GM18520 (cell line): Measurements from ENCODE around the gene XPR1.

Source experiments
- ATAC-seq: cut with Tn5 transposase; IDR thresholded peaks from one replicate; pipeline ENCODE4 v1.9.1; 2021; ENCODE audit not compliant: unreplicated experiment

The XPR1 gene

DNA sequence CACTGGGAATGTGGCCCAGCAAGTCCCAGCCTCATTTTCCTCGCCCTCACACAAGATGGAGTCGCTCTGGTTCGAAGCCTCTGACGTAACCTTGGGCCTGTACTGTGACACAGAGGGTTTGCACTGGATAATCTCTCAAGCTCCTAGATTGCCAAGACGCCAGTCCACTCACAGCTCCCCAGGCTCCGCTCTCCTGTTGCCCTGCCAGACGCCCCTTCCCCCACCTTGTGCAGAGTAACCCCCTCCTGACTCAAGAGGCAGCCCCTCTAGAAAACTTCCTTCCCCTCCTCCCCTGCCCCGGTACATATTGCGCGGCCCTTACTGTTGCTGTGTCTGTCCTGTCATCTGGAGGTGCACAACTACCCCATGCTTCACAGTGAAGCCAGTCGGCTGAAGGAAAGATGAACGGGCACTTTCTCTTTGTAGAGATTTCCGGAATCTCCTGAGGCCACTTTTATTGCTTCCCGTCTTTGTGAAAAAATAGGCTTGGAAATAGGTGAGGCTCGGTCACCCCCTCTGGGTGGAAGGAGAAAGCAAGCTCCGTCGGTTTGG is 279.9 kb downstream of the XPR1 start:
- no peak for ATAC-seq

DNA sequence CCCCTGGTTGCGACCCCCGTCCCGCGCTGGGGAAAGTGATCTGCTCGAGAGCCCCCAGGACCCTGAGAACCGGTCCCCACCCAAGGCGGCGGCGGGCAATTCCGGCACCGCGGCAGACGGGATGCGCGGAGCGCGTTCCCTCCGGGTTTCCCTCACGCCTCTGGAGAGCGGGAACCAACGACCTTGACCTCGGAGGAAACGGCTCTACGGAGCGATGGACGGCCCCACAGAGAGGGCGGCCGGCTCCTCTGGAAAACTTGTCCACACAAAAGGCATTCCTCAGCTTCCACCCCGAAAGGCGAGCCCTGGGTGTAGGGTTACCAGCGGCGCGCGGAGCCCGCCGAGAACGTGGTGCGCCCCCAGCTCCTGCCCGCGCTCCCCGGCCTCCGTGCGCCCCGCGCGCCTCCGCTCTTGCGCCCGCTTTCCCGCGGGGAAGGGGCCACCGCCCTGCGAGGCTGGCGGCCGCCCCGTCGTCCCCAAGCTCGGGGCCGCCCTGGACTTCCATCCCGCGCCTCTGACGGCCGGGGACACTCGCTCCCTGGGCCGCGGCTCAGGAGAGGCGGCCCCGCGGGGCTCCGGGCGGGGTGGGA is 280.5 kb downstream of the XPR1 start:
- ATAC-seq: no peak

DNA sequence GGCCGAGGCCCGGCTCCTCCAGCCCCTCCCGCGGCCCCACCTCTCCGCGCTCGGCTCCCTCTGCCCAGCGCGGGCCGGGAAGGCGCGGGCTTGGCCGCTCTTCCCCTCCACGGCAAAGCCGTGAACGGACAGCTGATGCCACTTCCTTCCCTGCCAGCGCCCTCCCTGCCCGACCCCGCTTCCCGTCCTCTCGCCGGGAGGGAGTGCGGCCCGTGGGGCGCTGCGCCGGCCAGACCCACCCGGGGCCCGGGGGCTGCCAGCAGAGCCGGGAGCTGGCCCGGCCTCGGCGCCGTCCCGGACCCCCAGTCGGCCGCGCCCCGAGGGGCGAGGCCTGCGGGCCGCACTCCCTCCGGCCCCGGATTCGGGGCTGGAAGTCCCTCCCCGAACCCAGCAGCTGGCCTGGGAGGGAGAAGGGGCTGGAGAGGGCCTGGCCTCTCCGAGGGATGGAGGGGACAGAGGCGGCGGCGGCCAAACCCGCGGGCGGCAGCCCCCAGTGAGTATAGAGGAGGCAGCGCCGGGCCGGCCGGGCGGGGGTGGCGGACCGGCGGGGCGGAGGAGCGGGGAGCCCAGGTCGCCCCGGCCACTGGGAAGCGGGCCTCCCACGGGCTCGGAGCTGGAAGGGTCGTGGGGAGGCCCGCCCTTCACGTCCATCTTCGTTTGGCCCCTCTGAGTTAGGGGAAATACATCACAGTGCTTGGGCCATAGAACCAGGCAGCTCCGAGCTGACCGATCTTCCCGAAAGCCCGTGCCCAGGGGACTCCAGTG is 281.2 kb downstream of the XPR1 start, which contains the start of gene KIAA1614:
TSS of gene KIAA1614 (plus strand) at position 97 of the 765 bp plus-strand sequence. CDS start at position 444, 347 bp downstream.
- ATAC-seq: no peak

DNA sequence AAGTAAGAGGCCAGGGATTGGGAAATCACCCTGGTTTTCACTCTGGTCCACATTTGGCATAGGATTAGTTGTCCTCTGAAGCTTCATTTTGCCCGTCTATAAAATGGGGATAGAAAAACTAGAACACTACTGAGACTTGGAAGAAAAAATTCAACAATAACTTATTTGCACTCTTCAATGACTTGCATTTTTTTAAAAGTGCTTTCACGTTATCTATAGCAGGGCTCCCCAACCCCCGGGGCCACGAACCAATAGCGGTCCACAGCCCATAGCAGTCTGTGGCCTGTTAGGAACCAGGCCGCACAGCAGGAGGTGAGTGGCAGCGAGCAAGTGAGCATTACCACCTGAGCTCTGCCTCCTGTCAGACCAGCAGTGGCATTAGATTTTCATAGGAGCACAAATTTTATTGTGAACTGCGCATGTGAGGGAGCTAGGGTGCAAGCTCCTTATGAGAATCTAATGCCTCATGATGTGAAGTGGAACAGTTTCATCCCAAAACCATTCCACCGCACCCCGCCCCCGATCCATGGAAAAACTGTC is 283.7 kb downstream of the XPR1 start:
- ATAC-seq: no peak

DNA sequence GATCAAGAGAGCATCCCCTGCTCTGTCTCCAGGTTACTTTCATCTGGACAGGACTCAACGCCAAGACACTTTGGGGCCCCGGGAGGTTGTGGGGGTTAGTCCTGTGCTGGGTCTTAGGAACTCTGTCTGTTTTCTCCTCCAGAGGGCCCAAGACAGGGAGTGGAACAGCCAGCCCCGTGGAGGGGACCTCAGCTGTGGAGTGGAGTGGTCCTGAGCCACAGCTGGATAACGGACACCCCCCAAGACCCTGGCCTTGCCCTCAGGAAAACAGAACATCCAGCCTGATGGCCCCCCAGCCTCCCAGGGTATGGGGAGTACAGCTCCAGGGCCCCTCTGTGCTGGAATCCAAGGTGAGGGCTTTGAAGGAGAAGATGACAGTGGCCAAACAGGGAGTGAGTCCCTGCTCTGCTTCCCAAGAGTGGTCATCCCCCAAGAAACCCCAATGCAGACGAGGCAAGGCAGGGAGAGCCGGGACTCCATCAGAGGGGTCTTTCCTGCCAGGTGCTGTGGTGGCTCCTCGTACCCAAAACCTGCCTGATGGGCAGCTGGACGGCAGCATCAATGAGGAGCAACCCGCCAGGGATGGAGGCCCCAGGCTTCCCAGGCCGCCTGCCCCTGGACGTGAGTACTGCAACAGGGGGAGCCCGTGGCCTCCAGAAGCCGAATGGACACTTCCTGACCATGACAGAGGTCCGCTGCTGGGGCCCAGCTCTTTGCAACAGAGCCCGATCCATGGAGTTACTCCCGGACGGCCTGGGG is 284.4 kb downstream of the XPR1 start:
- ATAC-seq: no peak

DNA sequence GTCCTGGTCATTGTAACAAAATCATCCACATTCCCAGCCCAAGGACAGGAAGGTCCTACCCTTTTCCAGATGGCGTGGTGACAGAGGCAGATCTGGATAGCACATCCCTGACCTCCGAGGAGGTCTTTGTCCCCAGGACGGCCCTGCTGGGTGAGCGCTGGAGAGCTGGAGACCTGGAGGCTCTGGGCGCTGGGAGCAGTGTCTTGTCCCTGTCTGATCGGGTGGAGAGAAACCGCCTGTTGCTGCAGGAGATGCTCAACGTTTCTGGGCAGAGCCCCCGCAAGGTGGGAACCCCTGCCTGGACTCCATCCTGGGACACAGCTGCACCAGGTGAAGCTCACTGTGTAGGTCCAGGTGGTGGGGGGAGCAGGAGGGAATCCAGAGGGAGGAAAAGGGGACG is 284.9 kb downstream of the XPR1 start:
- no peak for ATAC-seq

DNA sequence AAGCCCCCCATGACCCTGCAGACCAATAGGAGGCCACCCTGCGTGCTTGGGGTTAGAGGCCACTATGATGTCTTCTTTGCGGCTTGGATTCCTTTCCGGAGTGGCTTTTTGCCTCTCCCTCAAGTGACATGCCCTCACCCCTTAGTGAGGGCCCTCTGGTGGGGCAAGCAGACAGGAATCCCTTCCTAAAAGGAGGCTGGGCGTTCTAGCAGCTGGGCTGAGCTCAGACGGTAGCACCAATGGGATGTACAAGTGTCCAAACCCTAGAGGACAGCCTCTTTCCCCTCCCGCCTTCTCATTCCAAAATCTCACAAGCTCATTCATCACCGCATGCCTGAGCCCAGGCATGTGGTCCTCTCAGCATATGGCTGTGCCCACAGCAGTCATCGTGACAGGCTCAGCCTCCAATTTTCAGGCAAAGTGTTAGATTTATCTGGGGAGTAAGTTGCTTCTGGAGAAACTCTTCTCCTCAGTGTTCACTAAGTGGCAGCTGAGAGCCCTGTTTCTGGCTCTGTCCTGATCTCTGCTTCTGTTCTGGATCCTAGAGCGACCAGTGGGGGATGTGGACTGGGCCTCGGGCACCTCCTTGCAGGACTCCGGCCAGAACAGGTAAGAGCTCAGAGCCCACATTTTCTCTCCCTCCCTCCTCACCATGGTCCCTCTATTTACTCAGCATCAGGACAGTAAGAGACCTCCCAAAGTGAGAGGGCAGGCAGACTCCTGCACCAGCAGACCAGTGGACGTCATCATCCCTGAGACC is 285.7 kb downstream of the XPR1 start:
- ATAC-seq: no peak

DNA sequence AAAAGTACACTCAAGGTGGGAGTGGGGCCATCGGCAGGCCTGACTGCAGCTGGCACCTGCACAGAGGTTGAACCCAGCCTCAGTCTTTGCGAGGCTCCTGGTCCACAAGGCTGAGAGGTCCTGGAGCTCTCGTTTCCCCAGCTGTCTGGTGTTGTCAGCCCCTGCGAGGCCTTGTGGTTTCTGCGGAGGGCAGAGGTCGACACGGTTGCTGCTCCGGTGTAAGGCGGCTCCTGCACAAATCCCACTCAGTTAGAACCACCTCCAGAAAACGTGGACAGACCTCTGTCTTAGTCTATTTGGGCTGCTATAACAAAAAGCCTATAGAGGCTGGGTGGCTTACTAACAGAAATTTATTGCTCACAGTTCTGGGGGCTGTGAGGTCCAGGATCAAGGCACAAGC is 286.7 kb downstream of the XPR1 start:
- ATAC-seq: no peak

DNA sequence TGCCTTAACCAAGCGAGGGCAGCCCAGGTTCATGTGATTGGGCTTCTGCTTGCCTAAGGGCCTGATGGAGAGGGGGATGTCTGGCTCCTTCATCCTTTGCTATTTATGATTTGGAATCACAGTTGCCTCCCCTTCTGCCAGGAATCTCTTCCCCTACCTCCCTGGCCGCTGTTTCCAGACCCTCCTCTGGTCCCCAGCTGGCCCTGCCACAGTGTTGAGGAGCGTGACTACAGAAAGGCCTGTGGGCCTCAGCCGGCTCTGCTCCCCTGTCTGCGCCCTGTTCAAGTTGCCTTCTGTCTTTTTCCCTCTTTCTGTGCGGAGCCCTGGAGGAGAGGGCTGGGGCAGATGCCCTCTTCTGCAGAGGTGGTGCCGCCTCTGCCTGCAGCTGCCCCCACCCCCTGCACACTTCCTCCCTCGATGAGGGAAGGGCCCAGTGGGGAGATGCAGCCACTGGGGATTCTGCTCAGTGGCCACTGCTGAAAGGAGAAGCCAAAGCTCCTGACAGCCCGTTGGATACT is 287.4 kb downstream of the XPR1 start:
- ATAC-seq: no peak

DNA sequence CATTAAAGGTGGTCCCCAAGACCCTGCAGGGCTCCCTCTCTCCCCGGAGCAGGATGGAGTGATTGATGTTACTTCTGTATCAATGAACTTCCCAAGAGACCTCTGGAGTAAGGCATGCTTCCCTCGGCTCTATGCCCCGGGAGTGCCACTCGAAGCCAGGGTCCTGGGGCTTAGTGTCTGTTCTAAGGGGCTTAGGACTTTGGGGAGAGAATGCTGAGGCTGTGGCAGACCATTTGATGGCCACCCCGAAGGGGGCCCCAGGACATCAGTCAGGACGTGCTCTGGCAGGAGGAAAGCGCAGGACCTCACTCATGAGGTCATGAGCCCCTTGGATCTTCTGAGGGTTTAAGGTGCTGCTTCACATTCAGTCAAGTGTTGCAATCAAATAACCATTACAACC is 288.4 kb downstream of the XPR1 start:
- ATAC-seq: no peak

DNA sequence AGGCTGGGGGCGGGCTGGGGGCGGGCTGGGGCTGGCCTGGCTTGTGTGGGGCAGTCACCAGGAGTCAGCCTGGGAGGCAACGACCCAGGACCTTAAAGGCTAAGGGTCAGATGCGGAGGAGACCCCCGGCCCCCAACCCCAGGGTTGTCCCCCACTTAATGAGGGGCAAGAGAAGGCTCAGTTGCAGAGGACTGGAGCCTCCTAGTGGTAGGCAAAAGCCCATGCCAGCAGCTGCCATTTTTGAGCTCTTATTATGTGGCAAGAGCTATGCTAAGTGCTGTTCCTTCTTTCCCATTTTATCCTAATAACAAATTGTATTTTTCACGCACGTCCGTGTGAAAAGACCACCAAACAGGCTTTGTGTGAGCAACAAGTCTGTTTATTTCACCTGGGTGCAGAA is 288.9 kb downstream of the XPR1 start:
- no peak for ATAC-seq

DNA sequence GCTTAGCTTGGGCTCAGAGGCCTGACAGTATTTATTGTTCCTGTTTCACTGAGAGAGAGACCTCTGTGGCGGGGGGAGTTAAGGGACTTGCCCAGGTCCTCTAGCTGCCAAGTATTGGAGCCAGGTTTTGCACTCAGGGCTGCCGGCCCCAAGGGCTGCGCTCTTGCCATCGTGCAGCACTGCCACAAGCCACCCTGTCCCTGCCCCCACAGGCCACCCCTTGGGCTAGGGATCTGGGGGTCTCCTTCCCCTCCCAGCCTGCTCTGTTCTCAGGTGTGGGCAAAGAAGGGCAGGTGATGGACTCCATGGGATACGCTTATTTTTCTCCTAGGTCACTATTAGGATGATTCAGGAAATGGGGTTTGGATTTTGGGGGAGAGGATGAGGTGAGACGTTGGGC is 289.6 kb downstream of the XPR1 start:
- no peak for ATAC-seq

DNA sequence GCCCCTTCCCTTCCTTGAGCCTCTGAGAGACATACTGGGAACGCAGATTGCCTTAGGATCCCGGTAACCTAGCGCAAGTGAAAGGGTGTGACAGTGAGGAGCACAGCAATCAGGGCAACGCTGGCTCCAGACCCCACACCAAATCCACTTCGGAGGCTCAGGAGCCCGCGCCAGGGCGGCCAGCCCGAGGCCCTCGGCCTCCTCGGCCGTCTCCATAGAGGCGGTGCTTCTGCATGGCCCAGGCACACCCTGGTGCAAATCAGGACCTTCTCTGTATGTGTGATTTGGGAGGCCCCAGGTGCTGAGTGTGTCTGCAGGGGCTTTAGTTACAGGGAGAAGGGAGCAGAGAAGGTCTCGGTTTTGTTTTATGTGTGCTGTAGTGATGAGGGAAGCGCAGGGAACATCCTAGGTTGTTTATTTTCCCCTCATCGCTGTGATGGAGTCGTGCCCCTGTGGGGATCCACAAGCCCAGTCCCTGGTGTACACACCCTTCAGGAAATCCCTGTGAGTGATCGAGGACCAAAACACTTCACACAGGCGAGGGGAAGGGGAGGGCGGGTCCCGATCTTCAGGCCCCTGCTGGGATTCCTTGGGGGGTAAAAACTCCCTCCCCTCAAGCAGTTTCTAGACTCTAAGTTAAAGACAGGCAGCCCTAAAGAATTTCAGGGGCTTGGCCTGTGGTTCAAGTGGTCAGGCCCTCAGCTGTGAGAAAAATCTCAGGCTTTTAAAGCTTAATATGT is 290.2 kb downstream of the XPR1 start:
- no peak for ATAC-seq

DNA sequence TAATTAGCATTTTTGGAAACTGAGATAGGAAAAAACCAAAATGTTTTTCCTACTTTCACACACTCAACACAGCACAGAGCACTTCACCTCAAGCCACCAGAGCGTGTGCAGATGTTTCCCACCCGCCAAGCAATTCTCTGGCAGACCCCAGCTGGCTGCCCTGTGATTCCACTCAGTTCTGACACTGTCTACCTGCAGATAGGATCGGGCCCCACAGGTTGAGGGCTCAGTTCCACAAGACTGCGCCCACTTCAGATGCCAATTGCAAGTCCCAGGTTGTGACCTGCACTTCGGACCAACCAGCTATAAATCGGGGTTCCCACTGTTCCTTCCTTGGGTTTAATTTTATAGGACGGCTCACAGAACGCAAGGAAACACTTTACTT is 290.8 kb downstream of the XPR1 start:
- no peak for ATAC-seq

DNA sequence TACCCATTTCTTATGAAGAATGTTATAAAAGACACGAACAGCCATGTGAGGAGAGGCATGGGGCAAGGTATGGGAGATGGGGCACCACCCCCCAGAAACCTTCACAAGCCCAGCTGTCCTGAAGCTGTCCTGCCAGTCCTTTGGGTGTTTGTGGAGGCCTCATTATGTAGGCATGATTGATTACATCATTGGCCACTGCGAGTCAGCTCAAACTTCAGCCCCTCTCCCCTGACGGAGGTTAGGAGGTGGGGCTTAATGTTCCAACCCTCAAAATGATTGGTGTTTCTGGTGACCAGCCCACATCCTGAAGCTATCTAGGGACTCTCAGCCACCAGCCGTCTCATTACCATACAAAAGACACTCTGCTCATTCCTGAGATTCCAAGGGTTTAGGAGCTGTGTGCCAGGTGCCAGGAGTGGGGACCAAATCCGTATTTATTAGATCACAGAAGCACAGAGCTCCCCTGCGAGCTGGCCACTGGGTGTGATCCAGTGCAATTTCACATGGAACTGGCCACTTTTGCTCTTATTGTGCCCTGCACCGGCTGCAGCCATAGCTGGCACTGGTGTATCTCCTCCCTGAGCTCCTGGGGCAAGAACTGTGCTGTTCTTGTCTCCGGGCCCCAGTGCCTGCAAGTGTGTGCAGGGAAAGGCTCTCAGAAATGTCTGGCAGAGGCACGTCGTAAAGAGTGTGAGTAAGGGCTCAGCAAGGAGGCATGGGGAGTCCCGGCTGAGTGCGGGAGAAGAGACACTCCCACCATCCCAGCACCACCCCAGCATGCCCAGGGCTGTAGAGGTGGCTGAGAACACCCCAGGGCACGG is 291.4 kb downstream of the XPR1 start:
- no peak for ATAC-seq

DNA sequence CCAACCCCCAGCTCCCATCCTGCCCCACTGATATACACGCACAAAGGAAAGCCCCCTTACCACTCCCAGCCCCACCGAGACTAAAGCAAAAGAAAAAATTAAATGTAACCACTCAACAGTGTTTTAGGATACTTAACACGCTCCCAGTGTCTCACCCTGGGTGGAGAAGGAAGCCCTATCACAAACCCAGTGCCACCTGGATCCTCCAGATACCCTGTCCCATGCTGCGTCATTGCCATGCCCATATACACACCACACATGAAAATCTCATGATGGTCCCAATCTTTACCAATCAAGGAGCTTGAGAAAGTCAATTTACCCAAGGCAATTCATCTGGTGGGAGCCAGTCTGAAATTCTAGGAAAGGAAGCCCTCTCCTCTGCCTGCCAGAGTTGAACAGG is 292.1 kb downstream of the XPR1 start:
- ATAC-seq: no peak

DNA sequence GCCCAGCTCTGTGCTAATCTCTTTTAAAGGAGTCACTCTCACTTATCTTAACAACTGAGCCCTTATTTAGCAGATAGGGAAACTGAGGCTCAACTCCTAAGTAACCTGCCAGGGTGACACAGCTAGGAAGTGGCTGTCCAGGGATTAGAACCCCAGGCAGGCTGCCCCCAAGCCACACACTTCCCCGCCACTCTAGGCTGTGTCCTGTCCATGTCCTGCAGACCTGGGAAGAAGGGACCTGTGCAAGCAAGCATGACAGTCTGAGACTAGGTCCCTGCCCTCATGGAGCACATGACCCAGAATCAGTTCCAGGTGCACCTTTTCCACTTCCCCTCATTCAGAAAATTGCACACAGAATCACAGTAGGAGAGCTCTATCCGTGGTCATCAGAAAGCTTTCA is 293.1 kb downstream of the XPR1 start:
- no peak for ATAC-seq

DNA sequence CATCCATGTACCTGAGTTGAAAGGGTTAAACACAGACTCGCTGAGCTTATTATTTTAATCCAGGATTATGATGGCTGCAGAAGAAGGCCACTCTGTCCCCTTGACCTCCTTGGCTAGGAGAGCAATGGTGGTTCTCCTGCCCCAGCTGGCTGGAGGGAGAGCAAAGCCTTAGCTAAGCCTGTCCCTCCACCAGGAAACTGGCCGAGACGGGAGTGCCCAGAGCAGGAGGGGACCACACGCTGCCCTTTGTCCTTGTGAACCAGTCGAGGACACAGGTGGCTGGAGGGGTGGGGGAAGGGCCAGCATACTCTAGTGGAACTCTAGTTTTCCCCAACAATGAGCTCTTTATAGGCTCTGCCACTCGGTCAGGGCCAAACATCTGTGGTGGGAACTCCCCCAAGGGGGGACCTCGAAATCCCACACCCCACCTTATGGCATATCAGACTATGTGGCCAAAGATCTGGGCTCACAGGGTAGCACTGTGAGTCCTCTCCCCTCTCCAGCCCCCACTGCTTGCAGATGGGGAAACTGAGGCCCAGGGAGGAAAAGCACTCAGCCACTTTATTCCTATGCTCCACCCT is 293.7 kb downstream of the XPR1 start:
- no peak for ATAC-seq
